GM18508 (cell line): ENCODE data around the gene THBS4.

Experiments
- ATAC-seq: cut with Tn5 transposase; IDR thresholded peaks from one replicate; pipeline ENCODE4 v1.9.1; 2021; ENCODE audit warnings: moderate number of reproducible peaks; ENCODE audit not compliant: insufficient read depth, unreplicated experiment

Gene THBS4

GRCh38 chr5:80042330-80042729 is 7.2 kb downstream of the THBS4 start:
- ATAC-seq = no peak

- ATAC-seq = no peak
These were observed 8.0 kb downstream of the THBS4 start for GRCh38 chr5:80043187-80043586.

GRCh38 chr5:80048084-80048780 is 13.1 kb downstream of the THBS4 start:
- no peak for ATAC-seq

GRCh38 chr5:80052464-80052863 is 17.3 kb downstream of the THBS4 start:
- ATAC-seq = no peak

- no peak for ATAC-seq
These were observed 19.5 kb downstream of the THBS4 start for GRCh38 chr5:80054682-80055081.

- no peak for ATAC-seq
These were observed 20.5 kb downstream of the THBS4 start for GRCh38 chr5:80055491-80056170.

GRCh38 chr5:80057099-80057498 is 22.0 kb downstream of the THBS4 start:
- ATAC-seq = no peak

- ATAC-seq = no peak
These were observed 22.8 kb downstream of the THBS4 start for GRCh38 chr5:80057921-80058320.

GRCh38 chr5:80059354-80059980 is 24.3 kb downstream of the THBS4 start:
- no peak for ATAC-seq

GRCh38 chr5:80060966-80061365 is 25.8 kb downstream of the THBS4 start:
- ATAC-seq = no peak

- ATAC-seq = no peak
These were observed 26.4 kb downstream of the THBS4 start for GRCh38 chr5:80061547-80061946.

GRCh38 chr5:80064124-80064523 is 29.0 kb downstream of the THBS4 start:
- no peak for ATAC-seq

- no peak for ATAC-seq
These were observed 31.9 kb downstream of the THBS4 start for GRCh38 chr5:80067016-80067415.

- no peak for ATAC-seq
These were observed 32.5 kb downstream of the THBS4 start for GRCh38 chr5:80067531-80068245.

- no peak for ATAC-seq
These were observed 33.1 kb downstream of the THBS4 start for GRCh38 chr5:80068246-80068636.

GRCh38 chr5:80068775-80069174 is 33.6 kb downstream of the THBS4 start:
- no peak for ATAC-seq

- no peak for ATAC-seq
These were observed 34.2 kb downstream of the THBS4 start for GRCh38 chr5:80069251-80069800.

GRCh38 chr5:80069918-80070318 is 34.8 kb downstream of the THBS4 start:
- no peak for ATAC-seq

GRCh38 chr5:80070338-80071056 is 35.3 kb downstream of the THBS4 start:
- ATAC-seq = no peak

GRCh38 chr5:80071510-80072021 is 36.4 kb downstream of the THBS4 start:
- ATAC-seq = no peak
